Fibroblast of pulmonary artery (primary cell): ENCODE results near the gene ACAD10.
"Not testable (repeated sequence)": the region's sequence is repeated elsewhere in the genome, so short reads cannot be mapped to it uniquely, and the experiment has no call there.

Experiments used
- DNase-seq: peaks from one replicate; pipeline ENCODE4 v3.0.0-alpha.2; 2010; ENCODE audit warnings: low read depth
- H3K4me3 ChIP-seq: replicated peaks from 2 replicates; pipeline ENCODE4 v1.5.1; 2011; ENCODE audit warnings: low read depth, mild to moderate bottlenecking, control low read depth, low read length, moderate library complexity
- TF ChIP-seq, protein P1 (sequence below): IDR thresholded peaks from 2 replicates; pipeline ENCODE4 v1.5.1; 2011; ENCODE audit warnings: mild to moderate bottlenecking, control low read depth, low read length, inconsistent platforms; ENCODE audit errors: missing control alignments

Gene ACAD10

DNA sequence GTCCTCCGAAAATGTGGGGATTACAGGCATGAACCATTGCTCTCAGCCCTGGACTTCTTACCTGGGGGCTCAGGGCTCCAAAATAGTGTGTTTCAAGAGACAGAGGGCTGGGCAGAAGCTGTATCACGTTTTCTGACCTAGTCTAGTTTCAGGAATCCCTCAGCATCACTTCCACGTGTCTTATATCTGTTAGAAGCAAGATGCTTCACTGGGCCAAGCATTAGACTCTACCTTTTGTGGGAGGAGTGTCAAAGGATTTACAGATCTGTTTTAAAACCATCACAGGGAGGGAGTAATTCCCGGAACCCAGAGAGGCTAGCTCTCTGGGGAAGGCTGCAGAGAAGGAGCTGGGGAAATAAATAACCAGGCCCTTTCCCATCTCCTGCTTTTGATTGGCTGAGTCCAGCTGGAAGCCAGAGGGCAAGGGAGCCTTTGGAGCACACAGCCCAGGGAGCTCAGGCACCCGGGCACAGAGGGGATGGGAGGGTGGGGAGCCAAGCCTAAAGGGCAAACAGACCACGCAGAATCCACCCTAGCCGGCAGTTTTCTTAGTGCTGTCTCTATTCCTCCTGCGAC lies 47.6 kb downstream of the ACAD10 start:
- TF ChIP-seq, protein P1, sequence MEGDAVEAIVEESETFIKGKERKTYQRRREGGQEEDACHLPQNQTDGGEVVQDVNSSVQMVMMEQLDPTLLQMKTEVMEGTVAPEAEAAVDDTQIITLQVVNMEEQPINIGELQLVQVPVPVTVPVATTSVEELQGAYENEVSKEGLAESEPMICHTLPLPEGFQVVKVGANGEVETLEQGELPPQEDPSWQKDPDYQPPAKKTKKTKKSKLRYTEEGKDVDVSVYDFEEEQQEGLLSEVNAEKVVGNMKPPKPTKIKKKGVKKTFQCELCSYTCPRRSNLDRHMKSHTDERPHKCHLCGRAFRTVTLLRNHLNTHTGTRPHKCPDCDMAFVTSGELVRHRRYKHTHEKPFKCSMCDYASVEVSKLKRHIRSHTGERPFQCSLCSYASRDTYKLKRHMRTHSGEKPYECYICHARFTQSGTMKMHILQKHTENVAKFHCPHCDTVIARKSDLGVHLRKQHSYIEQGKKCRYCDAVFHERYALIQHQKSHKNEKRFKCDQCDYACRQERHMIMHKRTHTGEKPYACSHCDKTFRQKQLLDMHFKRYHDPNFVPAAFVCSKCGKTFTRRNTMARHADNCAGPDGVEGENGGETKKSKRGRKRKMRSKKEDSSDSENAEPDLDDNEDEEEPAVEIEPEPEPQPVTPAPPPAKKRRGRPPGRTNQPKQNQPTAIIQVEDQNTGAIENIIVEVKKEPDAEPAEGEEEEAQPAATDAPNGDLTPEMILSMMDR: no peak

DNA sequence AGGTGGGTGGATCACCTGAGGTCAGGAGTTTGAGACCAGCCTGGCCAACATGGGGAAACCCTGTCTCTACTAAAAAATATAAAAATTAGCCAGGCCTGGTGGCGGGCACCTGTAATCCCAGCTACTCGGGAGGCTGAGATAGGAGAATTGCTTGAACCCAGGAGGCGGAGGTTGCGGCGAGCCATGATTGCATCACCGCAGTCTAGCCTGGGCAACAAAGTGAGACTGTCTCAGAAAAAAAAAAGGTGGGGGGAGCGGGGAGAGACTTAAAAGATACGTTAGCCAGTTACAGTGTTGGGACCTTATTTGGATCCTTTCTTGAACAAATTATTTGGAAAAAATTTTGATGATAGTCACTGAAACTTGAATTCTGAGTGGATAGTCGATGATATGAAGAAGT lies 53.7 kb downstream of the ACAD10 start:
- DNase-seq, H3K4me3 ChIP-seq: not testable (repeated sequence)

More for the DNA sequence above, 47.6 kb downstream of the ACAD10 start:
- H3K4me3 ChIP-seq: no peak overlapping the region
- DNase-seq: no peak

DNA sequence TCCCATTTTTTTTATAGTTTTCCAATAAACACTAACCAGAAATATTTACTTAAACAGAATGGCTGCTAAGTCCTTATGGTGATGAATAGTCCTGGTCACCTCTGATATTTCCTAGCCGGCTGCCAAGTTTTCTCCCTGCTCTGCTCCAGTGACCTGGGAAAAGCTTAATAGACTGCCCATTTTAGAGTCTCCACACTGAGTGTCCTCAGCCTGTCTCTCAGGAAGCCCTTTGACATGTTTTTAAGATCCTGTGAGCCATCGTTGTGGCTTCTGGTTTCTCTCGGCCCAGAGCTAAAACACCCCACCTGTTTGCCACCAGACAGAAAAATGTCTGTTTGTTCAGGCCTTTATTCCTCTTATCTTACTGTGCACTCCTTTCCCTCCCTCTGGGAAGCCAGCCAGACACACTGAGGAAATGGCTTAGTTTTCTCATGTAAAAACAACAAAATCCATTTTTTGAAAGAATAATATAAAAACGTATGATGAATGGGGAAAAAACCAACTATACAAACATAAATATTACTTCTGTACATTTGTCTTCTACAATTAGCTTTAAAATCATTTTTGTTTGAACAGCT lies 55.5 kb downstream of the ACAD10 start:
- TF ChIP-seq, protein P1: no peak
- peak; percentile 56 for DNase-seq
- H3K4me3 ChIP-seq: no peak overlapping the region

DNA sequence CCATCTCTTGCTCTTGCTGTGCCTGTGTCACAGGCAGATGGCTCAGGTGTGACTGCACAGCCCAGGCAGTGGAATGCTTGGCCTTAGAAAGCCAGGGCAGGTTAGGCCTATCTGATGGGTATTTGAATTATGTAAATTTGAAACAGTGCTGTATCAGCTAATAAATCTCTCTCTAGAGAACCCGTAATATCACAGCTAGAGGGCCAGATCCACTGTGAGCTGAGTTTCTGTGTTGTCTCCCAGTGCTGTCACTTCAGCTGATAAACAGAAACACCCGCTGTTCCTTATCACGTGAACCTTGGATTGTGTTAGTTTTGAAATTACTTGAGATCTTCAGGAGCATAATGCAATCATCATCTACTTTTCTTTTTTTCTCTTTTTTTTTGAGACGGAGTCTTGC lies 59.4 kb downstream of the ACAD10 start:
- TF ChIP-seq, protein P1: no peak
- DNase-seq: no peak
- H3K4me3 ChIP-seq: no peak overlapping the region

DNA sequence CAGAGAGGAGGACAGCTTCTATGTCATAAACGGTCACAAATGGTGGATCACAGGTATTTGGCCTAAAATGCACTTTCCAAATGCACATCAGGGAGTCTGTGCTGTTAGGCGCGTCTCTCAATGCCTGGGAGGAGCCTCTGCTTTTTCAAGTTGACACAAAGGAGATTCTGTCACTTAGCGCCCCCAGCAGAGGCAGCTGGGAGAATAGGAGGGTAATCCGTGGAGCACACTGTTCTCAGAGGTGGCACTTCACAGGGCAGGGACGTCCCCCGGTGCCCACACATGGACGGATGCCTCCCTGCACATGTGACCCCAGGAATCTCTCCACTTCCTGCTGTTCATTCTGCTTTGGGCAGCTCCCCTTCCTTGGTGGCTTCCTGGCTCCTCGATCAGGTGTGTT lies 61.5 kb downstream of the ACAD10 start:
- no peak overlapping the region for H3K4me3 ChIP-seq
- TF ChIP-seq, protein P1: no peak
- no peak for DNase-seq

DNA sequence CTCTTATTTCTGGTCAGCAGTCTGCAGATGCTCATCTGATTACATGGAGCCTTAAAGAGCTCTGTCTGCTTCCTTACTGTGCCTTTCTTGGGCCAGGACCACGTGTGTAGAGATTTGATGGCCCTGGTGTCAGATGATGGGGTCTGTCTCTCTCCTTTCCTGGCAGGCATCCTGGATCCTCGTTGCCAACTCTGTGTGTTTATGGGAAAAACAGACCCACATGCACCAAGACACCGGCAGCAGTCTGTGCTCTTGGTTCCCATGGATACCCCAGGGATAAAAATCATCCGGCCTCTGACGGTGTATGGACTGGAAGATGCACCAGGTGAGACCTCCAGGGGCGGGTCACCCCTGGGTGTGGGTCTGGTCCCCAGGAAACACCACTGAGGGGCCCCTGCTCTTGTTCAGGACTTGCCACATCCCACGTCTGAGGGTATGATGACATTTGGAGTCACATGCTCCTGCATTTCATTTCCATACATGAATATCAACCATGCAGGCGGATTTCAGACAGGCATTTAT lies 62.4 kb downstream of the ACAD10 start:
- no peak for DNase-seq
- TF ChIP-seq, protein P1: no peak
- no peak overlapping the region for H3K4me3 ChIP-seq

DNA sequence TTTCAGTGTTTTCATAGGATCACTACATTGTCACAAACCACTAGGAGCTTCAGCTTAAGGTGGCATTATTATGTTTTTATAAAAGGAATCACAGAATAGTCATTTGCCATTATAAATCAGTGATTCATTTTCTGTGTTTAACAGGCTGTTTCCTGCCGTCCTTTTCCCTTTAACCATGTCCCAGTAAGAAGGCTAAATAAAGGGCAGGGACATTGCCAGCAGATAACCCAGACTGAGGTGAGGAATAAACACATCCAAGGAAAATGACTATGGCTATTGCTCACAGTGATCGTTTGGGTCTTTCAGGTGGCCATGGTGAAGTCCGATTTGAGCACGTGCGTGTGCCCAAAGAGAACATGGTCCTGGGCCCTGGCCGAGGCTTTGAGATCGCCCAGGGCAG lies 63.0 kb downstream of the ACAD10 start:
- TF ChIP-seq, protein P1: no peak
- no peak for DNase-seq
- H3K4me3 ChIP-seq: no peak overlapping the region
